Activated CD8-positive, alpha-beta T cell treated with anti-CD3 and anti-CD28 coated beads, Interleukin-2, amount 10 ng/mL, durations not matched to agents 7 days and 5 days (primary cell): ENCODE measurements around the gene DENND6B. TPM values are rescaled to one million over a fixed set of nuclear protein-coding genes. Genes with fewer than 3 reads are reported as not detected.

Source experiments
- ATAC-seq: fragments of 150-1000 bp; cut with Tn5 transposase; one replicate; pipeline ENCODE4 v1.10.0; 2021; ENCODE audit warnings: moderate library complexity
- CTCF ChIA-PET: fragments of 350-600 bp; sonication (Branson Sonifier 250); formaldehyde crosslinking; loops from one replicate; lab custom pipeline; 2021; ENCODE audit warnings: antibody characterized with exemption; lab: Charles Lee
- POLR2A ChIA-PET: fragments of 350-600 bp; sonication (Branson Sonifier 250); formaldehyde crosslinking; loops from one replicate; lab custom pipeline; 2021; ENCODE audit warnings: antibody characterized with exemption; lab: Charles Lee
- DNase-seq: peaks from one replicate; pipeline ENCODE4 v3.0.0-alpha.2; 2020
- H3K27ac Mint-ChIP-seq: one replicate; pipeline ENCODE4 v1.8.0; 2021; ENCODE audit warnings: mild to moderate bottlenecking, mixed read lengths
- H3K27me3 Mint-ChIP-seq: one replicate; pipeline ENCODE4 v1.8.0; 2021; ENCODE audit warnings: low read depth, mixed read lengths
- H3K36me3 Mint-ChIP-seq: one replicate; pipeline ENCODE4 v1.8.0; 2021; ENCODE audit warnings: low read depth, mixed read lengths
- H3K4me1 Mint-ChIP-seq: one replicate; pipeline ENCODE4 v1.8.0; 2021; ENCODE audit warnings: low read depth, mixed read lengths
- H3K4me3 Mint-ChIP-seq: one replicate; pipeline ENCODE4 v1.8.0; 2021; ENCODE audit warnings: mild to moderate bottlenecking, mixed read lengths
- H3K9me3 Mint-ChIP-seq: one replicate; pipeline ENCODE4 v1.8.0; 2022; ENCODE audit warnings: mixed read lengths; ENCODE audit not compliant: insufficient read depth
- total RNA-seq, 2 experiments: library from RNA; stranded (reverse); gene quantifications; one replicate each; pipeline ENCODE4 v1.2.3, GENCODE V29; 2021

The DENND6B gene
- total RNA-seq, 2 experiments from 2014 or later: 6.0 to 7.0 TPM

GRCh38 chr22:50300620-50301257 lies 26.1 kb downstream of the DENND6B start:
- H3K4me1 Mint-ChIP-seq: peaks cover 24% of the 10 kb centered on the region
- POLR2A ChIA-PET: no interaction called here
- H3K4me3 Mint-ChIP-seq: no peak overlapping the region
- no peaks in the 10 kb centered on the region for H3K27me3 Mint-ChIP-seq
- ATAC-seq (no peak), DNase-seq (no peak)
- no peaks in the 10 kb centered on the region for H3K9me3 Mint-ChIP-seq
- CTCF ChIA-PET: no interaction called here
- no peaks in the 10 kb centered on the region for H3K36me3 Mint-ChIP-seq
- no peak overlapping the region for H3K27ac Mint-ChIP-seq

- ChIA-PET POLR2A (interaction anchor here (1.0 kb wide), 1 partner anchor 14 kb away, joined by 3 read pairs; no protein-coding TSS in a partner anchor), CTCF (no interaction called here)
- ATAC-seq (no peak), DNase-seq (no peak)
- no peaks in the 10 kb centered on the region for H3K9me3 Mint-ChIP-seq
- peaks cover 21% of the 10 kb centered on the region for H3K4me1 Mint-ChIP-seq
- no peak overlapping the region for H3K27ac Mint-ChIP-seq
- H3K36me3 Mint-ChIP-seq: no peaks in the 10 kb centered on the region
- H3K4me3 Mint-ChIP-seq: no peak overlapping the region
- no peaks in the 10 kb centered on the region for H3K27me3 Mint-ChIP-seq
These were observed 26.8 kb downstream of the DENND6B start for GRCh38 chr22:50299785-50300619.

- no peak overlapping the region for H3K4me3 Mint-ChIP-seq
- no peaks in the 10 kb centered on the region for H3K9me3 Mint-ChIP-seq
- ChIA-PET POLR2A (interaction anchor here (1.0 kb wide), 1 partner anchor 15 kb away, joined by 3 read pairs; no protein-coding TSS in a partner anchor), CTCF (interaction anchor here (1.1 kb wide), 1 partner anchor 22 kb away, joined by 3 read pairs; no protein-coding TSS in a partner anchor)
- no peak for ATAC-seq
- H3K36me3 Mint-ChIP-seq: no peaks in the 10 kb centered on the region
- no peak for DNase-seq
- H3K27ac Mint-ChIP-seq: no peak overlapping the region
- peaks cover 19% of the 10 kb centered on the region for H3K4me1 Mint-ChIP-seq
- H3K27me3 Mint-ChIP-seq: no peaks in the 10 kb centered on the region
These were observed 27.7 kb downstream of the DENND6B start for GRCh38 chr22:50298937-50299784.

GRCh38 chr22:50298266-50298637 lies 28.6 kb downstream of the DENND6B start:
- ChIA-PET CTCF (interaction anchor here (1.1 kb wide), 1 partner anchor 22 kb away, joined by 3 read pairs; no protein-coding TSS in a partner anchor), POLR2A (no interaction called here)
- ATAC-seq (no peak), DNase-seq (no peak)
- H3K4me1 Mint-ChIP-seq: peaks cover 16% of the 10 kb centered on the region
- H3K9me3 Mint-ChIP-seq: no peaks in the 10 kb centered on the region
- no peak overlapping the region for H3K27ac Mint-ChIP-seq
- H3K36me3 Mint-ChIP-seq: no peaks in the 10 kb centered on the region
- H3K4me3 Mint-ChIP-seq: no peak overlapping the region
- H3K27me3 Mint-ChIP-seq: no peaks in the 10 kb centered on the region

DNA sequence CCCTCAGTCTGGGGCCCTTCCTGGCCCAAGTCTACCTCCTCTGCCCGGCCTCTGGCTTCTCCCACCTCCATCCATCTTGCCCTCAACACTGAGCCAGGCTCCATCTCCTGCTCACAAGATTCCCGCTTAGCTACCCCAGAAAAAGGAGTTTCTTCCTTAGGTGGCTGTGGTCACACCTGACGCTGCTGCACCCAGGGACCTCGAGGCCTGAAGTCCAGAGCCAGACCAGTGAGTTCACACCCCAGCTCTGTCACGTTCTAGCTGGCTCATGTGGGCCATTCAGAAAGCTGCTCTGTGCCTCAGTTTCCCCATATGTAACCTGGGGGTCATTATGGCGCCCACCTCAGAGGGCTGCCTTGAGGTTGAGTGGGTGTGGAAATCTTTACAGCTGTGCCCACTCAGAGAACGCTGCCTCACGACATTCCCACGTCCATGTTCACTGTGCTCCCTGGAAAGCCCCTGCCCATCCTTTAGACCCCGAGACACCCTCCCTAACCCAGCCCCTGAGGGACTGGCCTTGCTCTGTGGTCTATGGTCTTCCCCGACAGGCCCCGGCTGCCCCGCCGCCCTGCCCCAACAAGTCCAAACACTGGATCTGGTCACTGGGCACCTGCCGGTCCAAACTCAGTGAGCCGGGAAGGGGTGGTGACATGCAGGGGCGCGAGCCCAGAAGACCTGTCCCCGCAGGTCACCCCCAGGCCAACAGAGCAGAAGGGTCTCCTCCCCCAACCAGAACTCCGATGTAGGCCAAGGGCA lies 29.1 kb downstream of the DENND6B start:
- Mint-ChIP-seq H3K36me3 (peaks cover under 1% of the 10 kb centered on the region), H3K4me3 (no peak overlapping the region), H3K9me3 (no peaks in the 10 kb centered on the region), H3K4me1 (peaks cover 14% of the 10 kb centered on the region), H3K27ac (no peak overlapping the region), H3K27me3 (no peaks in the 10 kb centered on the region)
- CTCF ChIA-PET: interaction anchor here (1.1 kb wide), 1 partner anchor 21 kb away, joined by 3 read pairs; no protein-coding TSS in a partner anchor
- POLR2A ChIA-PET: no interaction called here
- no peak for ATAC-seq
- no peak for DNase-seq

GRCh38 chr22:50296658-50297490 lies 29.9 kb downstream of the DENND6B start:
- no peak for ATAC-seq
- Mint-ChIP-seq H3K36me3 (peaks cover 3% of the 10 kb centered on the region), H3K4me3 (no peak overlapping the region), H3K27me3 (no peaks in the 10 kb centered on the region), H3K27ac (no peak overlapping the region), H3K4me1 (peaks cover 20% of the 10 kb centered on the region), H3K9me3 (no peaks in the 10 kb centered on the region)
- ChIA-PET POLR2A (interaction anchor here (0.8 kb wide), 1 partner anchor 8 kb away, joined by 3 read pairs; no protein-coding TSS in a partner anchor), CTCF (interaction anchor here (1.1 kb wide), 1 partner anchor 21 kb away, joined by 5 read pairs; no protein-coding TSS in a partner anchor)
- no peak for DNase-seq

DNA sequence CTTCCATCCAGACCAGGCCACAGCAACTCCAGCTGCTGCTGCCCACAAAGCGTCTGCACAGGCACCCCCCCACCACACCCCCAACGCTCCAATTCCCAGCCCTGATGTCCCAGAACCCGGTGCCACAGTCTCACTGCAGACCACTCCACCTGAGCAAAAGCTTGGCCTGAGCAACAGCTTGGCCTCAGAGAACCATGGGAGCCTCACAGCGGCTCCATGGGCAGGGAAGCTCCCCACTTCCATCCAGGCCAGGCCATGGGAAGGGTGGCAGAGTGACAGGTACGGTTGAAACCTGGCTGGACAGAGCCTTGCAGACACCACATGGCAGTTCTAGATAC lies 32.5 kb downstream of the DENND6B start:
- Mint-ChIP-seq H3K9me3 (no peaks in the 10 kb centered on the region), H3K4me3 (peak overlapping the region; percentile 66), H3K36me3 (peaks cover 3% of the 10 kb centered on the region), H3K27ac (peak overlapping the region; percentile 81), H3K4me1 (peaks cover 25% of the 10 kb centered on the region), H3K27me3 (no peaks in the 10 kb centered on the region)
- CTCF ChIA-PET: interaction anchor here (1.1 to 2.8 kb wide), 8 partner anchors 11 to 329 kb away, joined by 3 to 19 read pairs (median 5); partner anchors contain the start of gene DENND6B
- DNase-seq (no peak), ATAC-seq (no peak)
- POLR2A ChIA-PET: interaction anchor here (0.9 to 2.8 kb wide), 7 partner anchors 9 to 327 kb away, joined by 3 to 23 read pairs (median 6); partner anchors contain the start of gene PLXNB2

GRCh38 chr22:50293441-50294318 lies 33.1 kb downstream of the DENND6B start:
- Mint-ChIP-seq H3K4me3 (peak overlapping the region; percentile 66), H3K4me1 (peaks cover 25% of the 10 kb centered on the region), H3K27me3 (no peaks in the 10 kb centered on the region), H3K9me3 (no peaks in the 10 kb centered on the region), H3K27ac (peak overlapping the region; percentile 81), H3K36me3 (peaks cover 3% of the 10 kb centered on the region)
- ChIA-PET POLR2A (interaction anchor here (0.5 to 2.8 kb wide), 9 partner anchors 10 to 331 kb away, joined by 3 to 23 read pairs (median 4); partner anchors contain the start of gene PLXNB2), CTCF (interaction anchor here (0.6 to 2.8 kb wide), 10 partner anchors 10 to 329 kb away, joined by 3 to 19 read pairs (median 4); partner anchors contain the start of gene DENND6B)
- peak; percentile 54 for ATAC-seq
- peak; percentile 42 for DNase-seq

GRCh38 chr22:50292643-50293440 lies 34.0 kb downstream of the DENND6B start:
- no peaks in the 10 kb centered on the region for H3K27me3 Mint-ChIP-seq
- DNase-seq (peak; percentile 56), ATAC-seq (peak; percentile 64)
- H3K4me1 Mint-ChIP-seq: peaks cover 25% of the 10 kb centered on the region
- peaks cover 3% of the 10 kb centered on the region for H3K36me3 Mint-ChIP-seq
- no peaks in the 10 kb centered on the region for H3K9me3 Mint-ChIP-seq
- ChIA-PET POLR2A (interaction anchor here (0.6 to 2.8 kb wide), 4 partner anchors 11 to 129 kb away, joined by 3 to 23 read pairs (median 6); partner anchors contain the start of gene PLXNB2), CTCF (interaction anchor here (0.6 to 2.8 kb wide), 8 partner anchors 11 to 289 kb away, joined by 3 to 19 read pairs (median 4); partner anchors contain the start of genes DENND6B and HDAC10)
- peak overlapping the region; percentile 78 for H3K4me3 Mint-ChIP-seq
- H3K27ac Mint-ChIP-seq: peak overlapping the region; percentile 68
